Activated T-helper 17 cell treated with anti-CD3 and anti-CD28 coated beads, Interleukin-2, amount 50 U/mL, for 72 hours (primary cell): ENCODE data around the gene RAP1GAP2. TPM values are rescaled to one million over a fixed set of nuclear protein-coding genes. Genes with fewer than 3 reads are reported as not detected.
"Not testable (repeated sequence)": the region's sequence is repeated elsewhere in the genome, so short reads cannot be mapped to it uniquely, and the experiment has no call there.

Experiments
- ATAC-seq: fragments of 150-1000 bp; cut with Tn5 transposase; replicated peaks from 2 replicates; pipeline ENCODE4 v1.10.0; 2021; ENCODE audit warnings: mild to moderate bottlenecking, moderate library complexity
- H3K27ac Mint-ChIP-seq: one replicate; pipeline ENCODE4 v1.8.0; 2022; ENCODE audit warnings: mixed read lengths
- H3K27me3 Mint-ChIP-seq: one replicate; pipeline ENCODE4 v1.8.0; 2022; ENCODE audit warnings: mixed read lengths
- H3K36me3 Mint-ChIP-seq: one replicate; pipeline ENCODE4 v1.8.0; 2022; ENCODE audit warnings: low read depth, mild to moderate bottlenecking, mixed read lengths
- H3K4me1 Mint-ChIP-seq: one replicate; pipeline ENCODE4 v1.8.0; 2022; ENCODE audit warnings: mixed read lengths
- H3K4me3 Mint-ChIP-seq: one replicate; pipeline ENCODE4 v1.8.0; 2022; ENCODE audit warnings: mild to moderate bottlenecking, mixed read lengths
- H3K9me3 Mint-ChIP-seq: one replicate; pipeline ENCODE4 v1.8.0; 2022; ENCODE audit warnings: mixed read lengths
- total RNA-seq, 2 donors: library from RNA; stranded (reverse); gene quantifications; one replicate each; pipeline ENCODE4 v1.2.3, GENCODE V29; 2022

Gene RAP1GAP2
- total RNA-seq, 2 donors from 2014 or later: 0.77 to 1.6 TPM

DNA sequence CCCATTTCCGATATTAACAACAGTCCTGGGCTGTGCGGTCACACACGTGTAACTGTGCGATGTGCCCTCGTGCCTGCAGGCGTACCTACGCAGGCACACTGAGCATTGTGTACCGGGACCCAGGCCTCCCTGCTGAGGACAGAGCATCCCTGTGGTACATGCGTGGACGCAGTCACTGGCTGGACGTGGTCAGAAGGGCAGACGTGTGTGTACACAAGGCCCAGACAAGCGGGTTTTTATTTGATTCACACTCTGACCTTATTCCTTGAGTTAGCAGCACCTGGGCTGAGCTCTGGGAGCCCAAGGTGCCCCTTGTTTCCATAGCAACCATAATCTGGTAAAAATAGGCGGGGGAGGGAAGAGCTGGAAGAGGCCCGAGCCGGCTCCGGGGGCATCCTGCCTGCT lies 19.5 kb downstream of the RAP1GAP2 start:
- H3K9me3 Mint-ChIP-seq: no peaks in the 10 kb centered on the region
- no peak overlapping the region for H3K4me3 Mint-ChIP-seq
- no peak for ATAC-seq
- H3K36me3 Mint-ChIP-seq: no peaks in the 10 kb centered on the region
- peaks cover 5% of the 10 kb centered on the region for H3K4me1 Mint-ChIP-seq
- H3K27ac Mint-ChIP-seq: no peak overlapping the region
- H3K27me3 Mint-ChIP-seq: no peaks in the 10 kb centered on the region

DNA sequence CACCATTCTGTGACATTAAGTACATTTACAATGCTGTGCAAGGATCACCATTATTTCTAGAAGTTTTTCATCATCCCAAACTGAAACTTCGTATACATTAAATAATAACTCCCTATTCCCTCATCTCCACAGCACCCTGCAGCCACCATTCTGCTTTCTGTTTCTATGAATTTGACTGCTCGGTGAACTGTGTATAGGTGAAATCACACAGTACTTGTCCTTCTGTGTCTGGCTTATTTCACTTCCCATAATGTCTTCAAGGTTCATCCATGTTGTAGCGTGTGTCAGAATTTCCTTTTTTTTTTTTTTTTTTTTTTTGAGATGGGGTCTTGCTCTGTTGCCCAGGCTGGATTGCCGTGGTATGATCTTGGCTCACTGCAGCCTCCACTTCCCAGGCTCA lies 20.4 kb downstream of the RAP1GAP2 start:
- Mint-ChIP-seq H3K4me1 (peaks cover 5% of the 10 kb centered on the region), H3K36me3 (no peaks in the 10 kb centered on the region), H3K27ac (no peak overlapping the region), H3K9me3 (no peaks in the 10 kb centered on the region), H3K27me3 (no peaks in the 10 kb centered on the region), H3K4me3 (no peak overlapping the region)
- ATAC-seq: no peak

DNA sequence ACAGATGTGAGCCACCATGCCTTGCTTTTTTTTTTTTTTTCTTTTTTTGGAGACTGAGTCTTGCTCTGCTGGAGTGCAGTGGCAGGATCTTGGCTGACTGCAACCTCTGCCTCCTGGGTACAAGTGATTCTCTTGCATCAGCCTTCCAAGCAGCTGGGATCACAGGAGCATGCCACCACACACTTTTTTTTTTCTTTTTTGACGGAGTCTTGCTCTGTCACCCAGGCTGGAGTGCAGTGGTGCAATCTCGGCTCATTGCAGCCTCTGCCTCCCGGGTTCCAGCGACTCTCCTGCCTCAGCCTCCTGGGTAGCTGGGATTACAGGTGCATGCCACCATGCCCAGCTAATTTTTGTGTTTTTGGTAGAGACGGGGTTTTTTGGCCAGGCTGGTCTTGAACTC lies 23.1 kb downstream of the RAP1GAP2 start:
- H3K27ac Mint-ChIP-seq, ATAC-seq, H3K4me1 Mint-ChIP-seq, H3K9me3 Mint-ChIP-seq, H3K4me3 Mint-ChIP-seq, H3K27me3 Mint-ChIP-seq, H3K36me3 Mint-ChIP-seq: not testable (repeated sequence)

DNA sequence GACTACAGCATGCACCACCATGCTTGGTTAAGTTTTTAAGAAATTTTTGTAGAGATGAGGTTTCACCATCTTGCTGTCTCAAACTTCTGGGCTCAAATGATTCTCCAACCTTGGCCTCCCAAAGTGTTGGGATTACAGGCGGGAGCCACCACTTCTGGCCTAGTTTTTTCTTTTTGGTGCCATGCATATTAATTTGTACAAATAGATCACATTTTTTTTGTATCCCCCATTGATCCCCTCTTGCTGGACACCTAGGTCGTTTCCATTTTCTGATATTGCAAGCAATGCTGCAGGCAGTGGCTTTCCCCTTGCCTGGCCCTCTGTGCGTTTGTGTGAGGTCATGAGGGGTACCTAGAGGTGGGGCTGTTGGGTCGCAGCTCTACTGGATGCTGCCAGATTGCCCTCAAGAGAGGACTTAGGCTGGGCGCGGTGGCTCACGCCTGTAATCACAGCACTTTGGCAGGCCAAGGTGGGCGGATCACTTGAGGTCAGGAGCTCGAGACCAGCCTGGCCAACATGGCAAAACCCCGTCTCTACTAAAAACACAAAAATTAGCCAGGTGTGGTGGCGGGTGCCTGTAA lies 23.8 kb downstream of the RAP1GAP2 start:
- peaks cover under 1% of the 10 kb centered on the region for H3K4me1 Mint-ChIP-seq
- no peaks in the 10 kb centered on the region for H3K9me3 Mint-ChIP-seq
- no peaks in the 10 kb centered on the region for H3K27me3 Mint-ChIP-seq
- no peak overlapping the region for H3K27ac Mint-ChIP-seq
- no peak for ATAC-seq
- peaks cover 5% of the 10 kb centered on the region for H3K36me3 Mint-ChIP-seq
- H3K4me3 Mint-ChIP-seq: no peak overlapping the region

DNA sequence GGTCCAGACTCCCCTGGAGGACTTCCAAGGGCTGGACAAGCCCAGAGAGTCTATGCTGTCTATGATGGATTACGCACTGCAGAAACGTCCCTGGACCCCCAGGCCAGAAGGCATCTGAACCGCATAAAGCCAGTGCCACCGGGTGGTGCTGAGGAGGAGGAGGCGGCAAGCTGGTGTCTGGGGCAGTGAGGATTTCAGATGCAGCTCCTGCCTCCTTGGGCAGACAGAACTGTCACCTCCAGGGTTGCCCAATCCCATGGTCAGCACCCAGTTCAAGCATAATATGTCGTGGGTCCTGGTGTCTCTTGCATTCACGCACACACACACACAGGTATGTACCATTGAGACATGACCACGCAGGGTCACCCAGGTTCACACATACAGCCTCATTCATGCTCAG lies 25.6 kb downstream of the RAP1GAP2 start:
- Mint-ChIP-seq H3K4me3 (no peak overlapping the region), H3K27me3 (no peaks in the 10 kb centered on the region), H3K27ac (no peak overlapping the region), H3K9me3 (no peaks in the 10 kb centered on the region), H3K4me1 (peaks cover 6% of the 10 kb centered on the region), H3K36me3 (peaks cover 5% of the 10 kb centered on the region)
- no peak for ATAC-seq

DNA sequence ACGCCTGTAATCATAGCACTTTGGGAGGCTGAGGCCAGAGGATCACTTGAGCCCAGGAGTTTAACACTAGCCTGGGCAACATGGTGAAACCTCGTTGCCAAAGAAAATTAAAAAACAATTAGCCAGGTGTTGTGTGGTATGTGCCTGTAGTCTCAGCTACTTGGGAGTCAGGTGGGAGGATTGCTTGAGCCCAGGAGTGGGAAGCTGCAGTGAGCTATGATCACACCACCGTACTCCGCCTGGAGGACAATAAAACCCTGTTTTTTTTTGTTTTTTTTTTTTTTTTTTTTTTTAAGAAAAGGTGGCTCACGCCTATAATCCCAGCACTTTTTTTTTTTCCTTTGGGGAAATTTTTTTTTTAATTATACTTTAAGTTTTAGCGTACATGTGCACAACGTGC lies 26.1 kb downstream of the RAP1GAP2 start:
- Mint-ChIP-seq H3K4me1 (peaks cover 10% of the 10 kb centered on the region), H3K4me3 (no peak overlapping the region), H3K36me3 (peaks cover 5% of the 10 kb centered on the region), H3K27ac (no peak overlapping the region), H3K9me3 (no peaks in the 10 kb centered on the region), H3K27me3 (no peaks in the 10 kb centered on the region)
- ATAC-seq: no peak

DNA sequence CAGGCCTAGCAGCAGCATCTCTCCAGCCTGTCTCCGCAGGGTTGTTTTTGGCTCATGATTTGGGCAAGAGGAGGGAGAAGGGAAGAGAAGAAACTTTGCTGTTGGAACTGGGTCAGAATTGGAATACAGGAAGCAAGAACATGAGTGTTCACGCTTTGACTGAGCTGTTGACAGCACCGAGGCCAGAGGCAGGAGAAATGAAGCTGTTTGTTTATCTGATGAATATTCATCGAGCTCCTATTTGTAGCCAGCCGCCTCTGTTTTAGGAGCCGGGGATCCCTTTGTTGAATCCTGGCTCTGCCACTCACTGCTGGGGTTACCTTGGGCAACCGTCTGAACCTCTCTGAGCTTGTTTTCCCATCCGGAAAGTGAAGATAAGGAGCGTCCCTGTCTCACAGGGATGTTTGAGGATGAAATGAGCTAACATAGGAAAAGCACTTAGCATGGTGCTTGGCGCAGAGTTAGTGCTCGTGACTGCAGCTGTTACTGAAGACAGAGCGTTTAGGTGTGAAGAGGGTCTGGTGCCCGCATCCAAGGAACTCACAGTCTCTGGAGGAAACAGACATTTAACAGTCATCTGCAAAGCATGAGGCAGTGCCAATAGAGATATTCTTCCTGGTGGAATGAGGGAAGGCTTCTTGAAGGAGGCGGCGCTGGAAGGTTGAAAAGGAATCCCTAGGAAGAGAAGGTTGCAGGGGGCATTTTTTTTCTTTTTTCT lies 29.2 kb downstream of the RAP1GAP2 start:
- Mint-ChIP-seq H3K27me3 (no peaks in the 10 kb centered on the region), H3K4me1 (peaks cover 10% of the 10 kb centered on the region), H3K4me3 (no peak overlapping the region), H3K36me3 (peaks cover 5% of the 10 kb centered on the region), H3K9me3 (no peaks in the 10 kb centered on the region), H3K27ac (no peak overlapping the region)
- no peak for ATAC-seq

DNA sequence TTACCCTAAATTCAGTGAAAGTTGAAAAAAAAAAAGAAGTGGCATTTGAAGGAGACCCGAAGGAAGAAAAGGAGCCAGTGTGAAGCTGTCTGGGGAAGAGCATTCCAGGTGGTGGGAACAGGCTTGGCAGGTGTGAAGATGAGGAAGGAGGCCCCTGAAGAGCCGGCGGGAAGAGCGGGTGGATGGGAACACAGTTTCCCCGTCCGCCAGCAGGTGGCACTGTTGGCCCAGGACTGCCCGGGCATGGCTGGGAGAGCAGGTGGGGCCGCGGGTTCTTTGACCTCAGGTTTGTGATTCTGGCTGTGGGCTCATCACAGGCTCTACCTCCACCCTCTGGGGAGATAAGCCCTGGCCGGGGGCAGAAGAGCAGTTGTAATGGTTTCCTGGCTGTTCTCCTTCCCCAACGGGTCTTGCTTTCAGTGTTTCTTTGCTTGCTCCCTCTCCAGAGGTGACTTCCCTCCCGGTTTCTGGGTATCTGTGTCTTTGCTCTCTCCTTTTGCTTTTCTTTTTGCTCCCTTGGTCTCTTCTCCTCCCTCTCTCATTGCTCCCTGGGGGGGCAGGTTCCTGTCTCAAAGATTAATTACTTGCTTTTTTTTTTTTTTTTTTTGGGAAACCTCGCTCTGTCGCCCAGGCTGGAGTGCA lies 32.3 kb downstream of the RAP1GAP2 start:
- ATAC-seq: peak; percentile 93
- Mint-ChIP-seq H3K27ac (no peak overlapping the region), H3K4me3 (peak overlapping the region; percentile 14), H3K9me3 (no peaks in the 10 kb centered on the region), H3K36me3 (peaks cover under 1% of the 10 kb centered on the region), H3K4me1 (peaks cover 10% of the 10 kb centered on the region), H3K27me3 (no peaks in the 10 kb centered on the region)

DNA sequence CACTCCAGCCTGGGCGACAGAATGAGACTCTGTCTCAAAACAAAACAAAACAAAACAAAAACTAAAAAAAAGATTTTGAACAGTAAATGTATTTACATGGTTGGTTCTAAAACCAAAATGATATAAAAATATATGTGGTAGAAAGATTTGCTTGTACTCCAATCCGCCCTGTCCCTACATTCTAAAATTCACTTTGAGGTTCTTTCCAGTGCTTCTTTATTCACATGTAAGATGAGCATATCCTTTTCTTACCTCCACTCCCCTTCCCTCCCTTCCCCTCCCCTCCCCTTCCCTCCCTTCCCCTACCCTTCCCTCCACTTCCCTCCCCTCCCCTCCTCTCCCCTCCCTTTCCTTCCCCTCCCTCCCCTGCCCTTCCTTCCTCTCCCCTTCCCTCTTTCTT lies 34.4 kb downstream of the RAP1GAP2 start:
- no peaks in the 10 kb centered on the region for H3K9me3 Mint-ChIP-seq
- no peaks in the 10 kb centered on the region for H3K27me3 Mint-ChIP-seq
- peaks cover 4% of the 10 kb centered on the region for H3K4me1 Mint-ChIP-seq
- no peak overlapping the region for H3K4me3 Mint-ChIP-seq
- no peak overlapping the region for H3K27ac Mint-ChIP-seq
- no peak for ATAC-seq
- H3K36me3 Mint-ChIP-seq: no peaks in the 10 kb centered on the region

DNA sequence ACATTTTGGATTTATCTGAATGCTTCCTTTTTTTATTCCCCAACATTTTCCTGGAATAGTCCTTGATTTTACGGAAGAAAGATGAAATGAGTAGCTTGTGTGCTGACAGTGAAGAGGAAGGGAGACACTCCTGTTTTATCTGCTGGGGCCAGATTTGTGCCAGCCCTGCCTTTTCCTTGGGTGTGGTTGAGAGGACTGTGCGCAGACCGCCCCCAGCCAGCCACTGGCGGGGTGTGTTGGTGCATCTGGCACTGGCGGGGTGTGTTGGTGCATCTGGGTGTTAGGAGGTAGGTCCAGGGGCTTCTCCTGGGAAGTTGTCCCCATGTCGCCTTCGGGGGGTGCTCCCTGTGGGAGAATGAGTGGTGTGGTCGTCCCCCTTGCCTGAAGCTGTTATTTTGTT lies 39.5 kb downstream of the RAP1GAP2 start:
- no peaks in the 10 kb centered on the region for H3K27me3 Mint-ChIP-seq
- H3K27ac Mint-ChIP-seq: no peak overlapping the region
- peaks cover 8% of the 10 kb centered on the region for H3K4me1 Mint-ChIP-seq
- H3K4me3 Mint-ChIP-seq: no peak overlapping the region
- ATAC-seq: no peak
- no peaks in the 10 kb centered on the region for H3K9me3 Mint-ChIP-seq
- peaks cover 12% of the 10 kb centered on the region for H3K36me3 Mint-ChIP-seq

DNA sequence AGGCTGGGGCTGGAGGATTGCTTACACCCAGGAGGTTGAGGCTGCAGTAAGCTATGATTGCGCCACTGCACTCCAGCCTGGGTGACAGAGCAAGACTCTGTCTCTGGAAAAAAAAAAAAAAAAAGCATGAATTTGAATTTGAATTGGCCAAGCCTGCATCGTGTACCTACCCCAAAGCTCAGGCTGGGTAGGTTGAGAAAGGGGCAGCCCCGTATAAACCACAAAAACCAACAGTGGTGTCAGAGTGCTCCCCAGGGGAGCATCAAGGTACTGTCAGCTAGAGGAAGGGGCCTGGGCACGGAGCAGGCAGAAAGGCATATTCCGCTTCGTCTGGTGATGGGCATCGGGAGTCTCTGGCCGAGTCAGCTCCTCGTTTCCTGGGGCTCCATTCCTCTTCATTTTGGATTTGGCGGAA lies 40.9 kb downstream of the RAP1GAP2 start:
- no peaks in the 10 kb centered on the region for H3K9me3 Mint-ChIP-seq
- peak; percentile 100 for ATAC-seq
- H3K4me1 Mint-ChIP-seq: peaks cover 8% of the 10 kb centered on the region
- H3K36me3 Mint-ChIP-seq: peaks cover 12% of the 10 kb centered on the region
- H3K27ac Mint-ChIP-seq: no peak overlapping the region
- H3K4me3 Mint-ChIP-seq: no peak overlapping the region
- no peaks in the 10 kb centered on the region for H3K27me3 Mint-ChIP-seq

DNA sequence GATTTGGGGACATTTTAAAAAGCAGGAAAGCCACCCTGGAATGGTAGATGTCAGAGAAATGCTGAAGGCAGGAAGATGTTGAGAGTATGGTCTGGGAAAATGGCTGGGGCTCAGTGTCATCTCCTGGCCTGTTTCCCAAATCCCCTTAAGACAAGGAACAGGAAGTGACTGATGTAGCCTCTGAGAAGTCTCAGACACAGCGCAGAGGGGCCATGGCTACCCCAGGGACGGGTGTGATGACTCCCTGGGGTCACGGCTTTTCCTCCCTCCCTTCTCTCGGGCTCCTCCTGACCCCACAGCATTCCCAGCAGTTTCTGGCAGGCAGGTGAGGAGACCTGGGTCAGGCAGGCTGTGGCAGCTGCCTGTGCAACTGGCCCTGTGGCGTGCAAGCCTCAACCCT lies 45.4 kb downstream of the RAP1GAP2 start:
- Mint-ChIP-seq H3K27ac (no peak overlapping the region), H3K4me3 (no peak overlapping the region), H3K36me3 (peaks cover 15% of the 10 kb centered on the region), H3K27me3 (no peaks in the 10 kb centered on the region), H3K4me1 (peaks cover 7% of the 10 kb centered on the region), H3K9me3 (no peaks in the 10 kb centered on the region)
- ATAC-seq: no peak

DNA sequence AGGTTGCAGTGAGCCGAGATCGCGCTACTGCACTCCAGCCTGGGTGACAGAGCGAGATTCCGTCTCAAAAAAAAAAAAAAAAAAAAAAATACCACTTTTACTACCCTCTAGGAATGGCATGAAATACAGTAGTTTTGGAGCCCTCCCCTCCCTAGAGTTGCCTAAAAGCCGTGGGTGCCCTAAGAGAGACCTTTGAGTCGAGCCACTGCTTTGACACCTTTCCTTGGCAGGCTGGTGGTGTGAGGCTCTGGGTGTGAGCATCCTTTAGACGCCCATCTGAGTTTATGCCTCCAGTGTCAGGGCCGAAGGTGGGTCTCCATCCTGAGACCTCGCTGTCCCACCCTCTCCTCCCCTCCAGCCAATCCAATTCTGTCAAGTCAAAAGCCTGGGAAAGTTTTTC lies 46.2 kb downstream of the RAP1GAP2 start:
- no peak overlapping the region for H3K27ac Mint-ChIP-seq
- H3K4me1 Mint-ChIP-seq: no peaks in the 10 kb centered on the region
- peaks cover 7% of the 10 kb centered on the region for H3K36me3 Mint-ChIP-seq
- H3K27me3 Mint-ChIP-seq: no peaks in the 10 kb centered on the region
- H3K9me3 Mint-ChIP-seq: no peaks in the 10 kb centered on the region
- no peak for ATAC-seq
- no peak overlapping the region for H3K4me3 Mint-ChIP-seq

DNA sequence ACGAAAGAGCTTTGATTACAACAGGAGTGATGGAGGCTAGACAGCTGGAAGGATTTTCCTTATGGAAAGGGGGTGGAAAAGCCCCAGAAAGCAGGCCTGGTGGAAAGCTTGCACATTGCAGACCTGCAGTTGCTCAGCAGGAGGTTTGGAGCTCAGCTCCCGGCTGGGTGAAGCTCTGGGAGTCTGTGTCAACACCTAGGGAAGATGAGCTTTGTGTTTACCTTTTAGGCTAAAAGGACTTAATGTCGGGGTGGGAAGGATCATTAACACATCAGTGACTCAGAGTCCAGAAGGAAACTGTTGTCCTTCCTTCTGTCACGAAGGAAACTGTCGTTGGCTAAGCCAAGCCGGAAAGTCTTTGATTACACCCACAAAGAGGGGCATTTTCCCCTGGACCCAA lies 48.2 kb downstream of the RAP1GAP2 start:
- H3K27me3 Mint-ChIP-seq: no peaks in the 10 kb centered on the region
- no peak for ATAC-seq
- H3K9me3 Mint-ChIP-seq: no peaks in the 10 kb centered on the region
- peaks cover 12% of the 10 kb centered on the region for H3K36me3 Mint-ChIP-seq
- H3K4me3 Mint-ChIP-seq: no peak overlapping the region
- H3K27ac Mint-ChIP-seq: no peak overlapping the region
- H3K4me1 Mint-ChIP-seq: peaks cover 12% of the 10 kb centered on the region
